Activated CD4-positive, alpha-beta T cell treated with anti-CD3 and anti-CD28 coated beads for 36 hours (primary cell): ENCODE data around the gene GSTO2. TPM values are rescaled to one million over a fixed set of nuclear protein-coding genes. Genes with fewer than 3 reads are reported as not detected.
A peak's percentile ranks its signal among the peaks of the same experiment; 100 is the strongest.

ENCODE experiments used
- ATAC-seq: fragments of 200-7000 bp; cut with Tn5 transposase; one replicate; pipeline ENCODE4 v1.10.0; 2021; ENCODE audit warnings: mild to moderate bottlenecking, moderate library complexity
- CTCF ChIA-PET: fragments of 350-600 bp; sonication (Branson Sonifier 250); formaldehyde crosslinking; loops from one replicate; lab custom pipeline; 2021; ENCODE audit warnings: antibody characterized with exemption; lab: Charles Lee
- POLR2A ChIA-PET: fragments of 350-600 bp; sonication (Branson Sonifier 250); formaldehyde crosslinking; loops from one replicate; lab custom pipeline; 2021; ENCODE audit warnings: antibody characterized with exemption, inconsistent platforms; lab: Charles Lee
- DNase-seq: peaks from one replicate; pipeline ENCODE4 v3.0.0-alpha.2; 2020
- H3K27ac Mint-ChIP-seq: one replicate; pipeline ENCODE4 v1.8.0; 2021; ENCODE audit warnings: mixed read lengths
- H3K27me3 Mint-ChIP-seq: one replicate; pipeline ENCODE4 v1.8.0; 2021; ENCODE audit warnings: mixed read lengths
- H3K36me3 Mint-ChIP-seq: one replicate; pipeline ENCODE4 v1.8.0; 2021; ENCODE audit warnings: low read depth, mixed read lengths
- H3K4me1 Mint-ChIP-seq: one replicate; pipeline ENCODE4 v1.8.0; 2021; ENCODE audit warnings: mixed read lengths
- H3K4me3 Mint-ChIP-seq: one replicate; pipeline ENCODE4 v1.8.0; 2021; ENCODE audit warnings: mild to moderate bottlenecking, moderate library complexity, mixed read lengths
- H3K9me3 Mint-ChIP-seq: one replicate; pipeline ENCODE4 v1.8.0; 2021; ENCODE audit warnings: low read depth, mixed read lengths
- intact Hi-C, 2 experiments: fragments of 100-400 bp; cut with DNase I in 1 of 2; cut with micrococcal nuclease in 1 of 2; formaldehyde crosslinking; loops; one replicate each; pipeline versions ENCODE4 v1.14.2 to v1.15.1; 2022 to 2024; cut with DNase I, micrococcal nuclease
- total RNA-seq, 2 experiments: library from RNA; stranded (reverse); gene quantifications; one replicate each; pipeline ENCODE4 v1.2.3, GENCODE V29; 2021

The GSTO2 gene
- total RNA-seq, 2 experiments from 2014 or later = 2.1 to 2.8 TPM

GRCh38 chr10:104326991-104327610 lies 58.1 kb downstream of the GSTO2 start:
- H3K9me3 Mint-ChIP-seq = no peaks in the 10 kb centered on the region

GRCh38 chr10:104327745-104328645 lies 59.0 kb downstream of the GSTO2 start:
- intact Hi-C loops = loop anchor here in 1 of 2 experiments (2.0 kb wide), 1 partner anchor 59 kb away; the partner anchor contains the start of gene GSTO2
- ChIA-PET POLR2A (interaction anchor here (2.2 kb wide), 1 partner anchor 10 kb away, joined by 18 read pairs; the partner anchor contains the start of gene ITPRIP), CTCF (interaction anchor here (1.9 to 3.1 kb wide), 3 partner anchors 22 to 36 kb away, joined by 19 to 23 read pairs (median 20); no protein-coding TSS in a partner anchor)
- Mint-ChIP-seq H3K9me3 (no peaks in the 10 kb centered on the region), H3K36me3 (peaks cover 35% of the 10 kb centered on the region), H3K27ac (peak overlapping the region; percentile 89), H3K4me1 (peaks cover 99% of the 10 kb centered on the region), H3K27me3 (no peaks in the 10 kb centered on the region), H3K4me3 (peak overlapping the region; percentile 75)
- ATAC-seq (no peak), DNase-seq (peak; percentile 47)

More at GRCh38 chr10:104326991-104327610, 58.1 kb downstream of the GSTO2 start:
- ChIA-PET POLR2A (interaction anchor here (0.6 kb wide), 1 partner anchor 156 kb away, joined by 4 read pairs; no protein-coding TSS in a partner anchor), CTCF (interaction anchor here (0.6 to 1.9 kb wide), 2 partner anchors 21 to 343 kb away, joined by 3 to 19 read pairs; no protein-coding TSS in a partner anchor)
- peak overlapping the region; percentile 75 for H3K4me3 Mint-ChIP-seq
- H3K36me3 Mint-ChIP-seq = peaks cover 32% of the 10 kb centered on the region
- DNase-seq (no peak), ATAC-seq (no peak)
- intact Hi-C loops = no loop called here
- H3K27me3 Mint-ChIP-seq = no peaks in the 10 kb centered on the region
- H3K4me1 Mint-ChIP-seq = peaks cover 100% of the 10 kb centered on the region
- H3K27ac Mint-ChIP-seq = peak overlapping the region; percentile 83

- ATAC-seq (no peak), DNase-seq (no peak)
- Mint-ChIP-seq H3K27me3 (no peaks in the 10 kb centered on the region), H3K36me3 (peaks cover 37% of the 10 kb centered on the region), H3K27ac (peak overlapping the region; percentile 89), H3K9me3 (no peaks in the 10 kb centered on the region), H3K4me3 (peak overlapping the region; percentile 75), H3K4me1 (peaks cover 99% of the 10 kb centered on the region)
- CTCF ChIA-PET = interaction anchor here (0.5 to 3.1 kb wide), 4 partner anchors 12 to 37 kb away, joined by 3 to 27 read pairs (median 22); no protein-coding TSS in a partner anchor
- intact Hi-C loops = loop anchor here in 1 of 2 experiments (2.0 kb wide), 1 partner anchor 60 kb away; the partner anchor contains the start of gene GSTO2
- POLR2A ChIA-PET = interaction anchor here (2.2 kb wide), 1 partner anchor 9 kb away, joined by 18 read pairs; the partner anchor contains the start of gene ITPRIP
Measured at GRCh38 chr10:104328646-104328895, 59.6 kb downstream of the GSTO2 start.

- peak overlapping the region; percentile 89 for H3K27ac Mint-ChIP-seq
- no peaks in the 10 kb centered on the region for H3K27me3 Mint-ChIP-seq
- H3K4me1 Mint-ChIP-seq = peaks cover 98% of the 10 kb centered on the region
- ChIA-PET POLR2A (interaction anchor here (0.6 to 2.2 kb wide), 3 partner anchors 9 to 21 kb away, joined by 3 to 18 read pairs (median 3); partner anchors contain the start of gene ITPRIP), CTCF (interaction anchor here (0.5 to 3.1 kb wide), 10 partner anchors 10 to 55 kb away, joined by 3 to 27 read pairs (median 8); partner anchors contain the start of genes CFAP58 and ITPRIP)
- intact Hi-C loops = loop anchor here (1.0 to 2.0 kb wide), 5 partner anchors 9 to 60 kb away; partner anchors contain the start of genes GSTO2 (in 2 of the 2) and ITPRIP (in 2 of the 2)
- no peaks in the 10 kb centered on the region for H3K9me3 Mint-ChIP-seq
- DNase-seq = peak; percentile 89
- ATAC-seq = peak; percentile 92
- peak overlapping the region; percentile 75 for H3K4me3 Mint-ChIP-seq
- peaks cover 38% of the 10 kb centered on the region for H3K36me3 Mint-ChIP-seq
Measured at GRCh38 chr10:104328896-104329710, 60.1 kb downstream of the GSTO2 start.

GRCh38 chr10:104329735-104330134 lies 60.8 kb downstream of the GSTO2 start:
- H3K27ac Mint-ChIP-seq = peak overlapping the region; percentile 89
- intact Hi-C loops = loop anchor here (1.0 to 2.0 kb wide), 5 partner anchors 9 to 61 kb away; partner anchors contain the start of genes GSTO2 (in 2 of the 2) and ITPRIP (in 2 of the 2)
- ChIA-PET POLR2A (interaction anchor here (0.6 to 2.2 kb wide), 3 partner anchors 8 to 21 kb away, joined by 3 to 18 read pairs (median 3); partner anchors contain the start of gene ITPRIP), CTCF (interaction anchor here (0.7 to 3.1 kb wide), 10 partner anchors 9 to 56 kb away, joined by 3 to 27 read pairs (median 8); partner anchors contain the start of genes CFAP58 and ITPRIP)
- ATAC-seq (peak; percentile 1), DNase-seq (no peak)
- no peaks in the 10 kb centered on the region for H3K9me3 Mint-ChIP-seq
- H3K4me3 Mint-ChIP-seq = peak overlapping the region; percentile 75
- H3K4me1 Mint-ChIP-seq = peaks cover 96% of the 10 kb centered on the region
- peaks cover 33% of the 10 kb centered on the region for H3K36me3 Mint-ChIP-seq
- no peaks in the 10 kb centered on the region for H3K27me3 Mint-ChIP-seq

- H3K27me3 Mint-ChIP-seq = no peaks in the 10 kb centered on the region
- H3K36me3 Mint-ChIP-seq = peaks cover 32% of the 10 kb centered on the region
- H3K27ac Mint-ChIP-seq = peak overlapping the region; percentile 89
- ChIA-PET POLR2A (interaction anchor here (2.2 kb wide), 1 partner anchor 8 kb away, joined by 18 read pairs; the partner anchor contains the start of gene ITPRIP), CTCF (interaction anchor here (0.7 to 3.1 kb wide), 12 partner anchors 8 to 209 kb away, joined by 3 to 27 read pairs (median 4); partner anchors contain the start of genes CFAP58, ITPRIP and SFR1)
- H3K9me3 Mint-ChIP-seq = no peaks in the 10 kb centered on the region
- peaks cover 96% of the 10 kb centered on the region for H3K4me1 Mint-ChIP-seq
- DNase-seq (no peak), ATAC-seq (no peak)
- intact Hi-C loops = no loop called here
- peak overlapping the region; percentile 10 for H3K4me3 Mint-ChIP-seq
Measured at GRCh38 chr10:104330168-104331110, 61.5 kb downstream of the GSTO2 start.

GRCh38 chr10:104331208-104331838 lies 62.3 kb downstream of the GSTO2 start:
- ChIA-PET CTCF (interaction anchor here (1.5 to 3.1 kb wide), 3 partner anchors 19 to 210 kb away, joined by 3 to 27 read pairs (median 23); partner anchors contain the start of gene SFR1), POLR2A (no interaction called here)
- Mint-ChIP-seq H3K4me1 (peaks cover 96% of the 10 kb centered on the region), H3K9me3 (no peaks in the 10 kb centered on the region), H3K27me3 (no peaks in the 10 kb centered on the region), H3K27ac (peak overlapping the region; percentile 42), H3K4me3 (no peak overlapping the region), H3K36me3 (peaks cover 26% of the 10 kb centered on the region)
- DNase-seq (no peak), ATAC-seq (no peak)
- intact Hi-C loops = no loop called here

GRCh38 chr10:104332243-104333031 lies 63.5 kb downstream of the GSTO2 start:
- H3K9me3 Mint-ChIP-seq = no peaks in the 10 kb centered on the region
- no peak for ATAC-seq
- peak overlapping the region; percentile 85 for H3K27ac Mint-ChIP-seq
- DNase-seq = no peak
- H3K4me3 Mint-ChIP-seq = peak overlapping the region; percentile 38
- H3K27me3 Mint-ChIP-seq = no peaks in the 10 kb centered on the region
- intact Hi-C loops = no loop called here
- ChIA-PET POLR2A (no interaction called here), CTCF (interaction anchor here (1.5 kb wide), 1 partner anchor 211 kb away, joined by 3 read pairs; the partner anchor contains the start of gene SFR1)
- peaks cover 26% of the 10 kb centered on the region for H3K36me3 Mint-ChIP-seq
- peaks cover 88% of the 10 kb centered on the region for H3K4me1 Mint-ChIP-seq
